A549 (cell line): Measurements from ENCODE around the gene GLRA3. TPM values are rescaled to one million over a fixed set of nuclear protein-coding genes. Genes with fewer than 3 reads are reported as not detected.

Experiments used
- ATAC-seq, 2 experiments: fragments of 200-7000 bp in 1 of 2; fragments of >200 bp in 1 of 2; cut with Nextera tagmentation in 1 of 2; cut with Tn5 transposase in 1 of 2; 3 replicates each; pipeline versions ENCODE4 v1.8.0 to v1.9.1; 2018 to 2020; ENCODE audit warnings: mild to moderate bottlenecking in 1 of 2, moderate library complexity in 1 of 2
- CTCF ChIA-PET: fragments of 300-600 bp; sonication (Branson Sonifier 250); formaldehyde crosslinking; extraction: SDS; loops from one replicate; lab custom pipeline; 2021; ENCODE audit warnings: antibody characterized with exemption, inconsistent platforms; lab: Yijun Ruan, JAX
- POLR2A ChIA-PET: fragments of 350-600 bp; formaldehyde crosslinking; extraction: SDS; loops from one replicate; lab custom pipeline; 2021; ENCODE audit warnings: antibody characterized with exemption, inconsistent platforms; lab: Yijun Ruan, JAX
- DNase-seq, 2 experiments: peaks; one replicate each; pipeline versions ENCODE4 v3.0.0 to v3.0.0-alpha.2; 2011 to 2016; ENCODE audit warnings: low read depth in 1 of 2, low spot score in 1 of 2
- FAIRE-seq: peaks from 2 replicates; lab custom pipeline; 2011; peaks lifted over from hg19 to GRCh38; lab: Jason Lieb, UNC
- H3K27ac ChIP-seq, 2 experiments: fragments of >200 bp; sonication (Bioruptor Twin); formaldehyde crosslinking; 3 replicates each; pipeline ENCODE4 v1.5.1; 2016 to 2017
- H3K4me1 ChIP-seq: fragments of >200 bp; sonication (Bioruptor Twin); formaldehyde crosslinking; 3 replicates; pipeline ENCODE4 v1.6.1; 2016
- H3K4me2 ChIP-seq: fragments of >200 bp; sonication (Bioruptor Twin); formaldehyde crosslinking; 3 replicates; pipeline ENCODE4 v1.6.1; 2016
- H3K4me3 ChIP-seq: fragments of >200 bp; sonication (Bioruptor Twin); formaldehyde crosslinking; 3 replicates; pipeline ENCODE4 v1.5.1; 2016
- H3K9me3 ChIP-seq: fragments of >200 bp; sonication (Bioruptor Twin); formaldehyde crosslinking; 3 replicates; pipeline ENCODE4 v1.6.1; 2016
- CBX2 ChIP-seq: fragments of 200-600 bp; sonication (generic); IDR thresholded peaks from 2 replicates; pipeline ENCODE4 v1.6.1; 2016; ENCODE audit warnings: low read depth, mild to moderate bottlenecking, borderline replicate concordance
- CEBPB ChIP-seq, 2 experiments: fragments of >200 bp in 1 of 2; sonication (Bioruptor Twin) in 1 of 2; formaldehyde crosslinking in 1 of 2; IDR thresholded peaks; 2 replicates each; pipeline ENCODE4 v1.6.1; 2012 to 2016
- CHD4 ChIP-seq: fragments of 200-600 bp; sonication (generic); IDR thresholded peaks from 2 replicates; pipeline ENCODE4 v1.6.1; 2016; ENCODE audit warnings: antibody characterized with exemption, mild to moderate bottlenecking, borderline replicate concordance
- EHF ChIP-seq: fragments of 250-450 bp; sonication (Bioruptor Pico); IDR thresholded peaks from 2 replicates; pipeline ENCODE4 v1.5.0; 2020; ENCODE audit warnings: mild to moderate bottlenecking
- ESRRA ChIP-seq: fragments of 150-350 bp; IDR thresholded peaks from 2 replicates; pipeline ENCODE4 v1.6.1; 2014; ENCODE audit warnings: mild to moderate bottlenecking, low read length, borderline replicate concordance
- FOSL2 ChIP-seq, 2 experiments: fragments of 450-650 bp in 1 of 2; fragments of >200 bp in 1 of 2; sonication (Bioruptor Twin) in 1 of 2; formaldehyde crosslinking; IDR thresholded peaks; 2 replicates each; pipeline versions ENCODE4 v1.5.0 to v1.6.1; 2016 to 2020; ENCODE audit warnings: mild to moderate bottlenecking in 1 of 2, moderate library complexity in 1 of 2
- GATA3 ChIP-seq: IDR thresholded peaks from 2 replicates; pipeline ENCODE4 v1.6.1; 2012; ENCODE audit warnings: borderline replicate concordance
- HEYL ChIP-seq: fragments of 250-450 bp; sonication (Bioruptor Pico); IDR thresholded peaks from 2 replicates; pipeline ENCODE4 v1.8.0; 2021; ENCODE audit warnings: mild to moderate bottlenecking, moderate library complexity
- HOXA7 ChIP-seq: fragments of 250-450 bp; sonication (Bioruptor Pico); IDR thresholded peaks from 2 replicates; pipeline ENCODE4 v1.5.0; 2020; ENCODE audit warnings: mild to moderate bottlenecking, moderate library complexity
- HOXB5 ChIP-seq: fragments of 250-450 bp; sonication (Bioruptor Pico); IDR thresholded peaks from 2 replicates; pipeline ENCODE4 v1.5.0; 2020; ENCODE audit warnings: mild to moderate bottlenecking, moderate library complexity
- JUNB ChIP-seq: fragments of >200 bp; sonication (Bioruptor Twin); formaldehyde crosslinking; IDR thresholded peaks from 2 replicates; pipeline ENCODE4 v1.6.1; 2016
- KDM5A ChIP-seq: fragments of 200-600 bp; sonication (generic); IDR thresholded peaks from 2 replicates; pipeline ENCODE4 v1.6.1; 2016; ENCODE audit warnings: antibody characterized with exemption, mild to moderate bottlenecking
- MAX ChIP-seq: IDR thresholded peaks from 2 replicates; pipeline ENCODE4 v1.6.1; 2012
- MAZ ChIP-seq: fragments of 150-350 bp; IDR thresholded peaks from 2 replicates; pipeline ENCODE4 v1.6.1; 2014; ENCODE audit warnings: antibody characterized with exemption, low read depth, low read length, borderline replicate concordance
- MYC ChIP-seq: IDR thresholded peaks from 2 replicates; pipeline ENCODE4 v1.6.1; 2012; ENCODE audit warnings: mild to moderate bottlenecking, inconsistent platforms, low read length, improper control_type of control experiment, borderline replicate concordance
- NR3C1 ChIP-seq: fragments of >200 bp; sonication (Bioruptor Twin); formaldehyde crosslinking; IDR thresholded peaks from 3 replicates; pipeline ENCODE4 v1.6.1; 2017
- PHF8 ChIP-seq: fragments of 200-600 bp; sonication (generic); IDR thresholded peaks from 2 replicates; pipeline ENCODE4 v1.6.1; 2016; ENCODE audit warnings: low read depth, mild to moderate bottlenecking, antibody characterized with exemption, moderate library complexity, borderline replicate concordance
- POLR2AphosphoS2 ChIP-seq: conservative IDR thresholded peaks from 2 replicates; pipeline ENCODE4 v1.6.1; 2012; ENCODE audit warnings: low read length, improper control_type of control experiment, inconsistent platforms
- RAD21 ChIP-seq, 2 experiments: fragments of >200 bp in 1 of 2; sonication (Bioruptor Twin) in 1 of 2; formaldehyde crosslinking in 1 of 2; IDR thresholded peaks in 1 of 2; conservative IDR thresholded peaks in 1 of 2; 2 replicates in 1 of 2; 3 replicates in 1 of 2; pipeline ENCODE4 v1.6.1; 2012 to 2018; ENCODE audit warnings: inconsistent platforms in 1 of 2
- RARB ChIP-seq: fragments of 250-450 bp; sonication (Bioruptor Pico); IDR thresholded peaks from 2 replicates; pipeline ENCODE4 v1.8.0; 2021; ENCODE audit warnings: mild to moderate bottlenecking, moderate library complexity
- REST ChIP-seq: fragments of 200-600 bp; sonication (generic); IDR thresholded peaks from 2 replicates; pipeline ENCODE4 v1.6.1; 2016; ENCODE audit warnings: antibody characterized with exemption, mild to moderate bottlenecking, moderate library complexity
- TFCP2L1 ChIP-seq: fragments of 250-450 bp; sonication (Bioruptor Pico); IDR thresholded peaks from 2 replicates; pipeline ENCODE4 v1.5.0; 2021; ENCODE audit warnings: mild to moderate bottlenecking
- TP53 ChIP-seq: fragments of 250-450 bp; sonication (Bioruptor Pico); IDR thresholded peaks from 2 replicates; pipeline ENCODE4 v1.5.0; 2021; ENCODE audit warnings: mild to moderate bottlenecking, moderate library complexity
- ZSCAN20 ChIP-seq: fragments of 250-450 bp; sonication (Bioruptor Pico); IDR thresholded peaks from 2 replicates; pipeline ENCODE4 v1.8.0; 2022; ENCODE audit warnings: mild to moderate bottlenecking, moderate library complexity
- WGBS: methylation state at CpG from one replicate; pipeline ENCODE4 v1.1.6; 2017; ENCODE audit errors: missing lambda C conversion rate; 5-methylcytosine and 5-hydroxymethylcytosine counted together
- polyA plus RNA-seq, 4 experiments: library from polyadenylated mRNA; depleted of rRNA in 3 of 4; stranded (reverse); fragments of >200 nt; fragmentation: RNase III in 1 of 4; extraction: RNeasy Plus Mini Kit Qiagen cat#74134 plus additional on column Dnase treatment in 1 of 4; gene quantifications; 2 replicates in 3 of 4; 3 replicates in 1 of 4; pipeline ENCODE4 v1.2.3, GENCODE V29; 2011 to 2017

Gene GLRA3
- polyA plus RNA-seq, 2 of the 4 experiments (the other 2 are of a cell fraction) = 0.01 to 0.04 TPM

DNA sequence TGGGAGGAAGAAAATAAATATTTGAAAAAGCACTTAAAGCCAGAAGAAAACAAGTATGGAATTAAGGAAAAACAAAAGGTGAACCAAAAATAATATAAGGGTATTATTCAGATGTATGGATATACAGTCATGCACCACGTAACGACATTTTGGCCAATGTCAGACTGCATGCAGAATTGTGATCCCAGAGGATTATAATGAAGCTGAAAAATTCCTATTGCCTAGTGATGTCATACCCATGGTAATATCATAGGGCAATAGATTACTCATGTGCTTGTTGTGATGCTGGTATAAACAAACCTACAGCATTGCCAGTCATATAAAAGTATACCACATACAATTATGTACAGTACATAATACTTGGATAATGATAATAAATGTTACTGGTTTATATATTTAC is 20.9 kb downstream of the GLRA3 start (continued):
- TF ChIP-seq NR3C1 (no peak), CHD4 (no peak), ZSCAN20 (no peak), TFCP2L1 (no peak), MYC (no peak), MAZ (no peak), CEBPB (IDR thresholded peaks at IDR 0.05) (no peak), RAD21 (conservative IDR thresholded peaks at IDR 0.05 in 1 of 2, IDR thresholded peaks at IDR 0.05 in 1 of 2) (no peak)

GRCh38 chr4:174805746-174806145 is 23.3 kb downstream of the GLRA3 start:
- Histone ChIP-seq H3K4me1 (no peaks in the 10 kb centered on the region), H3K4me2 (no peak overlapping the region), H3K4me3 (no peak overlapping the region), H3K27ac (no peak overlapping the region)
- 24% methylated on average over 1 of the region's 1 CpG for WGBS
- FAIRE-seq (no peak), DNase-seq (no peak)
- CTCF ChIA-PET = no interaction called here
- TF ChIP-seq EHF (no peak), TP53 (CRISPR knock-in tag) (no peak), HOXB5 (no peak), TFCP2L1 (no peak), RARB (CRISPR knock-in tag) (no peak), ZSCAN20 (no peak), RAD21 (conservative IDR thresholded peaks at IDR 0.05 in 1 of 2, IDR thresholded peaks at IDR 0.05 in 1 of 2) (no peak), MAX (no peak), CBX2 (no peak), KDM5A (no peak), REST (no peak), HEYL (CRISPR knock-in tag) (no peak), PHF8 (no peak), NR3C1 (no peak), CHD4 (no peak), JUNB (no peak), ESRRA (no peak), POLR2AphosphoS2 (no peak), CEBPB (IDR thresholded peaks at IDR 0.05) (no peak)
- TF ChIP-seq, all 56 proteins: peak for 0
- ATAC-seq = no peak
- POLR2A ChIA-PET = no interaction called here
- H3K9me3 ChIP-seq = no peaks in the 10 kb centered on the region

DNA sequence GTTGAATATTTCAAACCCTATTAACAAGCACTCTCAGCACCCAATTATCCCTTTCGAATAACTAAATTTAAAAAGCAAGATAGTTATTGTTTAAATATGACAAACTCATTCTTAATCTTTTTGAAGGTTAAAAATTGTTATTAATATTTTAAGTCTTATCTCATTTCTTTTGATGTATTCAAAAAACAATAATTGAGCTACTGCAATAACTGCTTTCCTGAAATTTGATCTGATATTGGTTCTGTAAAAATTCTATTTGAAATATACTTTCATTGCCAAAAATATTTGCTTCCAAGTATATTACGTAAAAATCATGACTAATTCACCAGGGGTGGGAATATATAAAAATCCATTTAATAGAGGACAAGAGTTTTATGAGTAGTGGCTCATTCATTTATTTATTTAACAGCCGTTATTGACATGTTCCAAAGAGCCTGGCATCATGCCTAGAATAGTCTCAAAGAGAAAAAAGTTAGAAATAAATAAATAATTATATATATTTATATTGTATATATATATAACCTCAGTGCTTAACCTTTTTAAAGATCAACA is 34.4 kb downstream of the GLRA3 start:
- 7% methylated on average over 3 of the region's 3 CpGs for WGBS
- TF ChIP-seq JUNB (peak; percentile 79), FOSL2 (IDR thresholded peaks at IDR 0.05) (0 out of 2 replicates have a peak, but pooled peaks have one; percentile 37), FOSL2 (CRISPR knock-in tag; IDR thresholded peaks at IDR 0.05) (peak; percentile 72), CEBPB (IDR thresholded peaks at IDR 0.05) (no peak), GATA3 (peak; percentile 46; the same call in 1 of the 2 replicates), HOXA7 (CRISPR knock-in tag) (no peak)
- ATAC-seq (no peak), FAIRE-seq (no peak), DNase-seq (peak in 1 of 2 experiments; percentile 38)
- H3K27ac ChIP-seq = no peak overlapping the region
- H3K4me1 ChIP-seq = peaks cover 11% of the 10 kb centered on the region; the same call in 2 of the 3 replicates
- H3K9me3 ChIP-seq = no peaks in the 10 kb centered on the region
- ChIA-PET CTCF (no interaction called here), POLR2A (no interaction called here)
- peak overlapping the region; percentile 36 for H3K4me2 ChIP-seq
- no peak overlapping the region for H3K4me3 ChIP-seq
